ENCODE results near the gene PPP1R14B.

The PPP1R14B gene

GRCh38 chr11:64235437-64236161 lies 11.1 kb downstream of the PPP1R14B start:
- POLR2A ChIA-PET (ENCODE audit: low non-redundant PET): no interaction called here
- TF ChIP-seq, protein P1, sequence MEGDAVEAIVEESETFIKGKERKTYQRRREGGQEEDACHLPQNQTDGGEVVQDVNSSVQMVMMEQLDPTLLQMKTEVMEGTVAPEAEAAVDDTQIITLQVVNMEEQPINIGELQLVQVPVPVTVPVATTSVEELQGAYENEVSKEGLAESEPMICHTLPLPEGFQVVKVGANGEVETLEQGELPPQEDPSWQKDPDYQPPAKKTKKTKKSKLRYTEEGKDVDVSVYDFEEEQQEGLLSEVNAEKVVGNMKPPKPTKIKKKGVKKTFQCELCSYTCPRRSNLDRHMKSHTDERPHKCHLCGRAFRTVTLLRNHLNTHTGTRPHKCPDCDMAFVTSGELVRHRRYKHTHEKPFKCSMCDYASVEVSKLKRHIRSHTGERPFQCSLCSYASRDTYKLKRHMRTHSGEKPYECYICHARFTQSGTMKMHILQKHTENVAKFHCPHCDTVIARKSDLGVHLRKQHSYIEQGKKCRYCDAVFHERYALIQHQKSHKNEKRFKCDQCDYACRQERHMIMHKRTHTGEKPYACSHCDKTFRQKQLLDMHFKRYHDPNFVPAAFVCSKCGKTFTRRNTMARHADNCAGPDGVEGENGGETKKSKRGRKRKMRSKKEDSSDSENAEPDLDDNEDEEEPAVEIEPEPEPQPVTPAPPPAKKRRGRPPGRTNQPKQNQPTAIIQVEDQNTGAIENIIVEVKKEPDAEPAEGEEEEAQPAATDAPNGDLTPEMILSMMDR (conservative IDR thresholded peaks at IDR 0.05; ENCODE audit: low read depth): no peak
- DNase-seq (ENCODE audit: low spot score): no peak
- CTCF ChIA-PET: interaction anchor here (0.6 kb wide), 1 partner anchor 70 kb away, joined by 3 read pairs; no protein-coding TSS in a partner anchor
- H3K27ac ChIP-seq: peak overlapping the region; percentile 98

DNA sequence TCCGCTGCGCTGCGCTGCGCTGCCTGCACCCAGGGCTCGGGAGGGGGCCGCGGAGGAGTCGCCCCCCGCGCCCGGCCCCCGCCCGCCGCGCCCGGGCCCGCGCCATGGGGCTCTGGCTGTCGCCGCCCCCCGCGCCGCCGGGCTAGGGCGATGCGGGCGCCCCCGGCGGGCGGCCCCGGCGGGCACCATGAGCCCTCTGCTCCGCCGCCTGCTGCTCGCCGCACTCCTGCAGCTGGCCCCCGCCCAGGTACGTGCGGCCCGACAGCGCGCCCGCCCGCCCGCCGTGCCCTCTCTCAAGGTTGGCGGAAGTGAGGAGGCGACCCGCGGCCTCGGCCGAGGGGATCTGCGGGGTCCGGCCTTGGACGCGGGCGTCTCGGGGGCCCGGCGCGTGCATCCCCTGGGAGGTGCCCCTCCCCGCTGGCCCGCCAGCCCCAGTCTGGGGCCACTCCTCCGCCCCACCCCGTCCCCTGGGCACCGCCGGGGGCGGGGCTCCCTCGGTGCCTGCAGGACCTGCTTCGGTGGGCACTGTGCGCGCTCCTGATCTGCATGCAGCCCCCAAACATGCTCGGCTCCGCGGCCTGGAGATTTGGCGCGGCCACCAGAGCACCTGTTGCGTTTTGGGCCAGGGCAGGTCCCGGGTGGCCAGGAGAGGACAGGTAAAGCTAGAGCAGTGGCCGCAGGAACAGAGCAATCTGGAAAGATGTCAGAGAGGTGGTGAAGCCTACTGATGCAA lies 11.9 kb downstream of the PPP1R14B start:
- DNase-seq (ENCODE audit: low spot score): no peak
- ChIA-PET CTCF (no interaction called here), POLR2A (ENCODE audit: low non-redundant PET) (interaction anchor here (0.6 kb wide), 1 partner anchor 23 kb away, joined by 5 read pairs; no protein-coding TSS in a partner anchor)
- TF ChIP-seq, protein P1 (conservative IDR thresholded peaks at IDR 0.05; ENCODE audit: low read depth): no peak
- H3K27ac ChIP-seq: peak overlapping the region; percentile 98

GRCh38 chr11:64233913-64234586 lies 12.7 kb downstream of the PPP1R14B start, which contains the start of gene VEGFB:
Gene VEGFB (plus strand): TSS chr11:64234584. CDS start chr11:64234834, 250 bp downstream.
- TF ChIP-seq, protein P1 (conservative IDR thresholded peaks at IDR 0.05; ENCODE audit: low read depth): no peak
- DNase-seq (ENCODE audit: low spot score): no peak
- POLR2A ChIA-PET (ENCODE audit: low non-redundant PET): no interaction called here
- peak within 1 kb of the TSS; percentile 98 for H3K27ac ChIP-seq
- CTCF ChIA-PET: interaction anchor here (0.9 kb wide), 1 partner anchor 67 kb away, joined by 3 read pairs; no protein-coding TSS in a partner anchor

DNA sequence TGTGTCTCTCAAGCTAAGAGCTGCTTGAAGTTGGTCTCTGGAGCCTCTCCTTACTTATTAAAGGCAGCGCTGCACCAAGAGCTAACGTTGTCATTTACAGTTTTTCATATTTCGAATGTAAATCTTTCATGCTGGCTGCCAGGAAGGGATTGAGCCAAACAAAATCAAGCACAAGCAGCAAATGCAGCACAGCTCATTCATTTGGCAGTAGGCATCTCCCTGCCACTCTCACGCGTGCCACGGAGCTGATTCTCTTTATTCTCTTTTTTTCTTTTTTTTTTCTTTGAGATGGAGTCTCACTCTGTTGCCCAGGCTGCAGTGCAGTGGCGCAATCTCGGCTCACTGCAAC lies 13.8 kb downstream of the PPP1R14B start:
- H3K27ac ChIP-seq: peak overlapping the region; percentile 98
- ChIA-PET POLR2A (ENCODE audit: low non-redundant PET) (interaction anchor here (0.6 to 1.0 kb wide), 3 partner anchors 8 to 99 kb away, joined by 3 read pairs; partner anchors contain the start of gene FKBP2), CTCF (interaction anchor here (0.6 to 1.7 kb wide), 5 partner anchors 19 to 382 kb away, joined by 3 to 6 read pairs (median 3); partner anchors contain the start of genes CATSPERZ and PLCB3)
- no peak for DNase-seq (ENCODE audit: low spot score)
- TF ChIP-seq, protein P1 (conservative IDR thresholded peaks at IDR 0.05; ENCODE audit: low read depth): no peak

DNA sequence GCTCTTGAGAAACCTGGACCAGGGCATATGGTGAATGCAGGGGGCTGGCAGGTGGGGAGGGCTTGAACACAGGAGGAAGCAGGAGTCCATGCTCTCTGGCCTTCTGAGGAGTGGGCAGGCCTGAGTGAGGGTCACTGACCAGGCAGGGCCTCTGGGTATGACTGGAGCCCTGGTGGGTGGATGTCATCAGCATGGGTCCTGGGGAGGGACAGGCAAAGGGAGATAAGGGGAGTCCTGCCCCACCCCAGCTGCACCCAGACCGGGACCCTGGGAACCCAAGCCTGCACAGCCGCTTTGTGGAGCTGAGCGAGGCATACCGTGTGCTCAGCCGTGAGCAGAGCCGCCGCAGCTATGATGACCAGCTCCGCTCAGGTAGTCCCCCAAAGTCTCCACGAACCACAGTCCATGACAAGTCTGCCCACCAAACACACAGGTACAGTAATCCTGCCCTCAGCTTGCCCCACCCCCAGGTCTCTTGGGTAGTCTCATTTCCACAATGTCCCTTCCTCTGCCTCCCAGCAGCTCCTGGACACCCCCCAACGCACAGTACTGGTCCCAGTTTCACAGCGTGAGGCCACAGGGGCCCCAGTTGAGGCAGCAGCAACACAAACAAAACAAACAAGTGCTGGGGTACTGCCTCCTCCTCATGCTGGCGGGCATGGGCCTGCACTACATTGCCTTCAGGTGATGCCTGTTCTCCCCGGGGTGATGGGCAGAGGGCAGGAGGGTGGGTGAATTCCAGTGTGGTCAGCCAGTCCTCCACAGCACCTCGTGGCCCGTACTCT lies 14.4 kb downstream of the PPP1R14B start:
- peak overlapping the region; percentile 98 for H3K27ac ChIP-seq
- TF ChIP-seq, protein P1 (conservative IDR thresholded peaks at IDR 0.05; ENCODE audit: low read depth): no peak
- DNase-seq (ENCODE audit: low spot score): no peak
- ChIA-PET CTCF (interaction anchor here (0.6 to 1.7 kb wide), 4 partner anchors 19 to 382 kb away, joined by 3 to 6 read pairs (median 4); partner anchors contain the start of genes CATSPERZ and PLCB3), POLR2A (ENCODE audit: low non-redundant PET) (interaction anchor here (0.6 to 1.0 kb wide), 3 partner anchors 9 to 99 kb away, joined by 3 read pairs; partner anchors contain the start of gene FKBP2)

Measured in RWPE1 (cell line).